ENCODE measurements around the gene MIA. TPM values are rescaled to one million over a fixed set of nuclear protein-coding genes. Genes with fewer than 3 reads are reported as not detected.
"Not testable (repeated sequence)": the region's sequence is repeated elsewhere in the genome, so short reads cannot be mapped to it uniquely, and the experiment has no call there.

MIA gene
- total RNA-seq, 1 donor from 2014 or later = 9.9 TPM

- Mint-ChIP-seq H3K4me1 (peaks cover 41% of the 10 kb centered on the region), H3K9me3 (no peaks in the 10 kb centered on the region), H3K36me3 (ENCODE audit: low read depth) (peaks cover 5% of the 10 kb centered on the region), H3K27me3 (ENCODE audit: low read depth) (no peaks in the 10 kb centered on the region), H3K4me3 (peak overlapping the region; percentile 96), H3K27ac (ENCODE audit: unreplicated experiment) (peak overlapping the region; percentile 100)
- TF ChIP-seq, protein P1, sequence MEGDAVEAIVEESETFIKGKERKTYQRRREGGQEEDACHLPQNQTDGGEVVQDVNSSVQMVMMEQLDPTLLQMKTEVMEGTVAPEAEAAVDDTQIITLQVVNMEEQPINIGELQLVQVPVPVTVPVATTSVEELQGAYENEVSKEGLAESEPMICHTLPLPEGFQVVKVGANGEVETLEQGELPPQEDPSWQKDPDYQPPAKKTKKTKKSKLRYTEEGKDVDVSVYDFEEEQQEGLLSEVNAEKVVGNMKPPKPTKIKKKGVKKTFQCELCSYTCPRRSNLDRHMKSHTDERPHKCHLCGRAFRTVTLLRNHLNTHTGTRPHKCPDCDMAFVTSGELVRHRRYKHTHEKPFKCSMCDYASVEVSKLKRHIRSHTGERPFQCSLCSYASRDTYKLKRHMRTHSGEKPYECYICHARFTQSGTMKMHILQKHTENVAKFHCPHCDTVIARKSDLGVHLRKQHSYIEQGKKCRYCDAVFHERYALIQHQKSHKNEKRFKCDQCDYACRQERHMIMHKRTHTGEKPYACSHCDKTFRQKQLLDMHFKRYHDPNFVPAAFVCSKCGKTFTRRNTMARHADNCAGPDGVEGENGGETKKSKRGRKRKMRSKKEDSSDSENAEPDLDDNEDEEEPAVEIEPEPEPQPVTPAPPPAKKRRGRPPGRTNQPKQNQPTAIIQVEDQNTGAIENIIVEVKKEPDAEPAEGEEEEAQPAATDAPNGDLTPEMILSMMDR (conservative IDR thresholded peaks at IDR 0.05) = no peak
- no peak for DNase-seq (ENCODE audit: low read depth, low spot score)
These were observed 3.5 kb downstream of the MIA start for GRCh38 chr19:40778706-40779284.

DNA sequence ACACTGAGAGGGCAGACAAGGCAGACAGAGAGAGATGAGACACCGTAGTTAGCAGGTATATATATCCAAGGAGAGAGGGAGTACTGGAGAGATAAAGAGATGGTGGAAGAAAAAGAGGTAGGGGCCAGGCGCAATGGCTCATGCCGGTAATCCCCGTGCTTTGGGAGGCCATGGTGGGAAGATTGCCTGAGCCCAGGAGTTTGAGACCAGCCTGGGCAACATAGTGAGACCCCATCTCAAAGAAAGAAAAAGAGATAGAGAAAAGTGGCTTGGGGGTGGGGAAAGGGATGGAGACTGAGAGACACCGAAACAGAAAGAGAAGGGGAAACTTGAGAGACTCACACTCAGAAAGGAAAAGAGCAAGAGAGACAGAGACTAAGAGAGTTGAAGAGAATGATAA is 5.3 kb downstream of the MIA start:
- Mint-ChIP-seq H3K36me3 (ENCODE audit: low read depth) (peaks cover 5% of the 10 kb centered on the region), H3K9me3 (no peaks in the 10 kb centered on the region), H3K27ac (ENCODE audit: unreplicated experiment) (no peak overlapping the region), H3K4me1 (peaks cover 30% of the 10 kb centered on the region), H3K27me3 (ENCODE audit: low read depth) (no peaks in the 10 kb centered on the region), H3K4me3 (peak overlapping the region; percentile 42)
- TF ChIP-seq, protein P1 (conservative IDR thresholded peaks at IDR 0.05) = no peak
- no peak for DNase-seq (ENCODE audit: low read depth, low spot score)

DNA sequence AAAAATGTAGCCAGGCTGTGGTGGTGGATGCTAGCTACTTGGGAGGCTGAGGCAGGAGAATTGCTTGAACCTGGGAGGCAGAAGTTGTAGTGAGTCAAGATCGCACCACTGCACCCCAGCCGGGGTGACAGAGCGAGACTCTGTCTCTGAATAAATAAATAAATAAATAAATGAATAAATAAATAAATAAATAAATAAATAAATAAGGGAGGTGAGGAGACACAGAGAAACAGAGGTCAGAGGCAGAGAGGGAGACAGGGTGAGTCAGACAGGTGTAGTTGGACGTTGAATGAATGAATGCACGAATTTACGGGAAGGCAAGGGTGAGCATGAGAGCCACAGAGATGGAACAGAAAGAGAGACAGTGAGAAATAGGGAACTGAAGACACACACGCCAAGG is 5.8 kb downstream of the MIA start:
- Mint-ChIP-seq H3K36me3 (ENCODE audit: low read depth) (peaks cover 5% of the 10 kb centered on the region), H3K27ac (ENCODE audit: unreplicated experiment) (no peak overlapping the region), H3K9me3 (no peaks in the 10 kb centered on the region), H3K27me3 (ENCODE audit: low read depth) (no peaks in the 10 kb centered on the region), H3K4me1 (peaks cover 28% of the 10 kb centered on the region), H3K4me3 (no peak overlapping the region)
- TF ChIP-seq, protein P1 (conservative IDR thresholded peaks at IDR 0.05) = no peak
- DNase-seq (ENCODE audit: low read depth, low spot score) = no peak

GRCh38 chr19:40783711-40784110 is 8.4 kb downstream of the MIA start:
- Mint-ChIP-seq H3K36me3 (ENCODE audit: low read depth) (peaks cover 5% of the 10 kb centered on the region), H3K4me1 (peaks cover 8% of the 10 kb centered on the region), H3K9me3 (no peaks in the 10 kb centered on the region), H3K27ac (ENCODE audit: unreplicated experiment) (no peak overlapping the region), H3K27me3 (ENCODE audit: low read depth) (no peaks in the 10 kb centered on the region), H3K4me3 (no peak overlapping the region)
- TF ChIP-seq, protein P1 (conservative IDR thresholded peaks at IDR 0.05) = no peak
- DNase-seq (ENCODE audit: low read depth, low spot score) = no peak

GRCh38 chr19:40784146-40784545 is 8.8 kb downstream of the MIA start:
- DNase-seq (ENCODE audit: low read depth, low spot score); H3K9me3 Mint-ChIP-seq; H3K27ac Mint-ChIP-seq (ENCODE audit: unreplicated experiment); H3K36me3 Mint-ChIP-seq (ENCODE audit: low read depth); H3K27me3 Mint-ChIP-seq (ENCODE audit: low read depth); H3K4me1 Mint-ChIP-seq; H3K4me3 Mint-ChIP-seq: not testable (repeated sequence)

DNA sequence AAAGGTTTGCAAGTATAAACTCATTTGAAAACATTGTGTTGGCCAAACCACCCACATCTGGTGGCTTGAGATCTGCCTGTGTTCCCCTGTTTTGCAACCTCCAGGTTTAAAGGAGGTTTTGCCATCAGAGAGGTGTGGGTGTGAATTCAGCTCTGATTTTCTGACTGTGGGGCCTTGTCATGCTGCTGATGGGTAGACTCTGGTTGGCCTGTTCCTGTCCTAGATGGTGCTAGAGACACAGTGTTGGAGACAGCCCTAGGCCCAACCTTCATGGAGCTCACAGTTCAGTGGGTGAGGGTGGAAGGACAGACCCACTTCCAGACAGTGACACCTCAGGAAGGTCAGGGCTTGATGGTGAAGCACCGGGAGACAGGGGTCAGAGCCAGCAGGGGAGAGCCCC is 10.2 kb downstream of the MIA start:
- Mint-ChIP-seq H3K27ac (ENCODE audit: unreplicated experiment) (no peak overlapping the region), H3K9me3 (no peaks in the 10 kb centered on the region), H3K4me3 (no peak overlapping the region), H3K36me3 (ENCODE audit: low read depth) (peaks cover 9% of the 10 kb centered on the region), H3K4me1 (no peaks in the 10 kb centered on the region), H3K27me3 (ENCODE audit: low read depth) (no peaks in the 10 kb centered on the region)
- TF ChIP-seq, protein P1 (conservative IDR thresholded peaks at IDR 0.05) = no peak
- DNase-seq (ENCODE audit: low read depth, low spot score) = no peak

Data from neural crest cell (in vitro differentiated cells).